HG03025 (cell line): Measurements from ENCODE around the gene SCMH1.
"Not testable (repeated sequence)": the region's sequence is repeated elsewhere in the genome, so short reads cannot be mapped to it uniquely, and the experiment has no call there.

Experiments used
- ATAC-seq: cut with Tn5 transposase; IDR thresholded peaks from one replicate; pipeline ENCODE4 v1.9.1; 2021; ENCODE audit warnings: mild to moderate bottlenecking, moderate library complexity; ENCODE audit not compliant: unreplicated experiment, low FRiP score

Gene SCMH1

GRCh38 chr1:41158966-41159365 is 83.1 kb downstream of the SCMH1 start:
- ATAC-seq = no peak

DNA sequence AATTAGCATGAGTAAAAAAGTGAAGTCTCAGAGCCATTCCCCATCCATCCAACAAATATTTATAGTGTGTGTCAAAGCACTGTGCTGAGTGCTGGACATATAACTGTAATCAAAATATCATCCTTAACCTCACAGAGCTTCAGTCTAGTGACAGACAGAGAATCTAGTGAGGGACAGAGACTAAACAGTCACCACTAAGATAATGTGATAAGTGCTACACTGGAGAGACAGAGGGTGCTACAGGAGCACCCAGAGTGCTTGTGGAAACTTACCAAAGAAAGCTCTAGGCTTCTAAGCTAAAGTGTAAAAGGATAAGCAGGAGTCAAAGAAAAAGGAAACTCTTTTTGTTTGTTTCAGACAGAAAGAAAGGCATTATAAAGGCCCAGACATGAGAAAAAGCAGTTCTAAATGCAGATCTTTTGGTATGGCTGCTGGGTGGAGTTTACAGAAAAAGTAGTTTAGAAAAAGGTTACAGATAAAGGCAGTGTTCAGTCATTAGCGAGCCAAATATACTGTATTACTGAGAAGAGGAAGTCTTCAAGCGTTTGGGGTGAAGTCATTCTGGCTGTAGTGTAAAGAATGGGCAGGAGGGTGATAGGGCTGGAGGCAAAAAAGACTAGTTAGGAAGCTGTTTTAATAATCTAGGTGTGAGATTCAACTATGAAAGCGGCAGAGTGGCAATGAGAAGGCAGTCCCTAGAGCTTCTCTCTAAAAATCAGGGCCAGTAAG is 83.8 kb downstream of the SCMH1 start:
- ATAC-seq = no peak

- no peak for ATAC-seq
Observed at GRCh38 chr1:41155105-41155504, 87.0 kb downstream of the SCMH1 start.

DNA sequence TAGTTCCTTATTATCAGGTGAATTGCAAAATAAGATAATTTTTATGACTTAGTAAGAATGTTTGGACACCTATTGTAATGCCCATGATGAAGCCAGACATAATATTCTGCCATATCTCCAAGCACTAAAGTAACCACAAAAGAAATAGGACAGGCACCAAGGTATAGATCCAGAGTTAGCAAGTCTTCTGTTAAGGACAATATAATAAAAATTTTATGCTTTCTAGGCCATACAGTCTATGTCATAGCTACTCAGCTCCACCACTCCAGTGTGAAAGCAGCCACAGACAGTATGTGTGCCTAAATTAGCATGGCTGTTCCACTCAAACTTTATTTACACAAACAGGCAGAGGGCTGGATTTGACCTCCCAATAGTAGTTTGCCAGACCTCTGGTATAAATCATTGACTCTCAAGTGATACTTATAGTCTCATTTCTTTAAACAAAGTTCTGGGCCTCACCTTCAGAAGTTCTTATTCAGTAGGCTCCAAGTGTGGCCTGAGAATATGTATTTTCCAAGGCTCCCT is 88.3 kb downstream of the SCMH1 start:
- no peak for ATAC-seq

DNA sequence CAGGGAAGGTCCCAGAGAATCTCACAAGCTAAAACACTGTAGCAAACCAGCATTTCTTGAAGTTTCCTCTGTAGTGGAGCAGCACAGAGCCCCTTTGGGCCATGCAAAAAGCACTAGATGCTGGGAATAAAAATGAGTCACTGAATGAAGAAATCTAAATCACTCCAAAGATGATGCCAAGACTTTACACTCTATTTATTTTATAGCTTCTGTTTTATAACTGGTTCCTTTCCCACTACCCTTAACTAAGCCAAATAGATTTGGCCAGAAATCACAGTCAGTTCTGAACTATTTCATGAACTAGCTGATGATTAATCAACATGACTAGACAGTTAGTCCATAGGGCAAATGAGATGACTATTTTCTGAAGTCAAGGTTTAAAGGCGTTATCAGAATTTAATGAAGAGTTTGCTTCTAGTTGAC is 89.5 kb downstream of the SCMH1 start:
- no peak for ATAC-seq

- no peak for ATAC-seq
Observed at GRCh38 chr1:41151846-41152245, 90.3 kb downstream of the SCMH1 start.

- ATAC-seq = no peak
Observed at GRCh38 chr1:41149570-41149969, 92.5 kb downstream of the SCMH1 start.

- ATAC-seq = no peak
Observed at GRCh38 chr1:41144285-41144684, 97.8 kb downstream of the SCMH1 start.

DNA sequence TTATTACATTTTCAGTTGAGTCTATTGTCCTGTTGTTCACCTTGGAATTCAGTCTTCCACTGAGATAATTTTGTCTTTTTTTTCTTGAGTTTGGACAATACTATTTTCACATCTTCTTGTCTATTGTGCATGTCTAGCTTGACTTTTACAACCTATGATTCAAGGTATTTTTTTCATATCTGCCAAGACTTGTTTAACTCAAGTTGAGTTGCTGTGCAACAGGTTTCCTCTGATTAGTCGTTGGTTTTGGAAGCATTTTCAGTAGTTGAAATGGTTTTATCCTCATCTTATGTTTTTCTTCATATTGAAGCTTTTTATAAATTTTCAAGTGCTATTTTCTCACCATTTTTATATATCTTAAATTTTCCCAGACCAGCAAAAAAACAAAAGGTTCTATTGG is 103.6 kb downstream of the SCMH1 start:
- ATAC-seq = no peak

DNA sequence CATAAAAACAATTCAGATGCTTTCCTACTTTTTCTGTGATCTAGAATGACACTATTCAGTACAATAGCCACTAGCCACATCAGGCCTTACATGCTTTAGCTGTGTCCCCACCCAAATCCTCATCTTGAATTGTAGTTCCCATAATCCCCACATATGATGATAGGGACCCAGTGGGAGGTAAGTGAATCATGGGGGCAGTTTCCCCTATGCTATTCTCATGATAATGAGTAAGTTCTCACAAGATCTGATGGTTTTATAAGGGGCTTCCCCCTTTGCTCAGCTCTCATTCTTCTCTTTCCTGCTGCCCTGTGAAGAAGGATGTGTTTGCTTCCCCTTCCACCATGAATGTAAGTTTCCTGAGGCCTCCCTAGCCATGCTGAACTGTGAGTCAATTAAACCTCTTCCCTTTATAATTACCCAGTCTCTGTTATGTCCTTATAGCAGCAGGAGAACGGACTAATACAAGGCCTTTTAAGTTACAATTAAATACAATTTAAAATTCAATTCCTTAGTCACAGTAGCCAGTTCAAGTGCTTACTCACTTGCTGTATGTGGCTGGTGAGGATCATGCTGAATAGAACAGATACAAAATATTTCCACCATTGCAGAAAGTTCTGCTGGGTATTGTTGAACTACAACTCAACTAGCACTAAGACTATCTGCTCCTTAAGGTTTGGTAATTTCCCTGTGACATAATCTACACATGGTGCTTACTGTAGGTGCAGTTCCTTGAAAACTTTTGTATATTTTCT is 106.7 kb downstream of the SCMH1 start:
- ATAC-seq = no peak

GRCh38 chr1:41134325-41134724 is 107.8 kb downstream of the SCMH1 start:
- not testable (repeated sequence) for ATAC-seq

DNA sequence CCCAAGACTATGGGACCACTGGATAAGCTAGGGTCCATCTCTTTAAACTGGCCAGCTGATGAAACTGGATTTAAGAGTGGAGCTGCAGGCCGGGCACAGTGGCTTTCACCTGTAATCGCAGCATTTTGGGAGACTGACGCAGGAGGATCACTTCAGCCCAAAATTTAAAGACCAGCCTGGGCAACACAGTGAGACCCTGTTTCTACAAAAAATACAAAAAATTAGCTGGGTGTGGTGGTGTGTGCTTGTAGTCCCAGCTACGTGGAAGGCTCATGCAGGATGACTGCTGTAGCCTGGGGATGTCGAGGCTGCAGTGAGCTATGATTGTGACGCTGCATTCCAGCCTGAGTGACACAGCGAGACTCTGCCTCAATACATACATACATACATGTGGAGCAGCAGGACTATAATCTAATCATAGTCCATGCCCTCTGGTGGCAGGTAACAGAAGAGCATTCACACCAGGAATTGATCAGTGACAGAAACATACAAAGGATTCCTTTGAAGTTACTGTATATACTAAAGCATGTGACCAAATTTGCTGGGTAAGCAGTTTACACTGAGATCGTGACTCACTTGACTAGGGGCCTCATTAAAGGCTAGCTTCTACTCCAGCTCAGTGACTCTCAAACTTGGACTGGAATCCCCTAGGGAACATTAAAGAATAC is 119.1 kb downstream of the SCMH1 start:
- no peak for ATAC-seq

- no peak for ATAC-seq
Observed at GRCh38 chr1:41122148-41122547, 120.0 kb downstream of the SCMH1 start.

GRCh38 chr1:41118645-41119044 is 123.5 kb downstream of the SCMH1 start:
- no peak for ATAC-seq

- not testable (repeated sequence) for ATAC-seq
Observed at GRCh38 chr1:41117241-41117640, 124.9 kb downstream of the SCMH1 start.

GRCh38 chr1:41110736-41111135 is 131.4 kb downstream of the SCMH1 start:
- ATAC-seq = no peak

GRCh38 chr1:41110286-41110685 is 131.8 kb downstream of the SCMH1 start:
- no peak for ATAC-seq

GRCh38 chr1:41109310-41110197 is 132.6 kb downstream of the SCMH1 start:
- no peak for ATAC-seq

DNA sequence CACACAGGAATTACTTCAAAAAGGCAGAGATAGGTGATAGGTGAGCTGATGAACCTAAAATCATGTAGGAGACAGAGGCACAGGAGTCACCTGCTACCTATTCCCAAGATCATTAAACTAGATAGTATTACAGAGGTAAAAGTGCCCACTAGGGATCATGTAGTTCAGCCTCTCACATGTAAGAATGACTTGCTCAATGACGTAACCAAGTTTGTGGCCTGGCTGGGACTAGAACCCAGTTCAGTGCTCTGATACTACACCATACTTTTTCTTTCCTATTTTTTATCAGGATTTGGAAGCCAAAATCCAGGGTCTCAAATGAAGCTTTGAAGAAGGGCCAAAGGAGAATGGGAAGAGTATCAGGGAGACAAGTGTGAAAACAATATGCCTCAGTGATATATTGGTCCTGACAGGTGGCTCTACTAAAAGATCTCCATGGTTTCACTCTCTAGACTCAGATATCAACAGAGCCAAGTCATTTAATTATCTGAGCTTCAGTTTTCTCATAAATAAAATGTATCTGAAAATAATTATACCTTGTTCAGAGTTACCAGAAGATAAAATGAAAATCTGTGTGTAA is 133.3 kb downstream of the SCMH1 start:
- no peak for ATAC-seq

DNA sequence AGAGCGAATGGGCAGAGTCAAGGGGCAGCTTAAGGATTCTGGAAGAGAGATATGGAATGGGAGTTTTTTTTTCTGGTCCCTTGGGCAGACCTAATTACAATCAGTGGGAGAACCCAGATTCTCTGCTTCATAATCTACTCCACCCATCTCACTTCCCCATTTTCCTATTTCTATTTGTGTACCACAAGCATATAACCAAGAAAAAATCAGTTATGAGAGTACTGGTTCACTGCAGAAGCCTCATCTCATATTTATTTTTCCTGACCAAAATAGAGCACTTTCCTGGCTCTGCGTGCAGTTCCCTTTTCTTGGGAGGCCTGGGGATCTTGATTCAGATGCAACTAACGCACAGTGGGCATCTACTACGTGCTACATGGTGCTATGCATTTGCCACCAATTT is 138.3 kb downstream of the SCMH1 start:
- no peak for ATAC-seq
